ENCODE measurements around the gene PSMB8.

Gene PSMB8

GRCh38 chr6:32855467-32856174 is 11.8 kb upstream of the PSMB8 start:
- FAIRE-seq: no peak

DNA sequence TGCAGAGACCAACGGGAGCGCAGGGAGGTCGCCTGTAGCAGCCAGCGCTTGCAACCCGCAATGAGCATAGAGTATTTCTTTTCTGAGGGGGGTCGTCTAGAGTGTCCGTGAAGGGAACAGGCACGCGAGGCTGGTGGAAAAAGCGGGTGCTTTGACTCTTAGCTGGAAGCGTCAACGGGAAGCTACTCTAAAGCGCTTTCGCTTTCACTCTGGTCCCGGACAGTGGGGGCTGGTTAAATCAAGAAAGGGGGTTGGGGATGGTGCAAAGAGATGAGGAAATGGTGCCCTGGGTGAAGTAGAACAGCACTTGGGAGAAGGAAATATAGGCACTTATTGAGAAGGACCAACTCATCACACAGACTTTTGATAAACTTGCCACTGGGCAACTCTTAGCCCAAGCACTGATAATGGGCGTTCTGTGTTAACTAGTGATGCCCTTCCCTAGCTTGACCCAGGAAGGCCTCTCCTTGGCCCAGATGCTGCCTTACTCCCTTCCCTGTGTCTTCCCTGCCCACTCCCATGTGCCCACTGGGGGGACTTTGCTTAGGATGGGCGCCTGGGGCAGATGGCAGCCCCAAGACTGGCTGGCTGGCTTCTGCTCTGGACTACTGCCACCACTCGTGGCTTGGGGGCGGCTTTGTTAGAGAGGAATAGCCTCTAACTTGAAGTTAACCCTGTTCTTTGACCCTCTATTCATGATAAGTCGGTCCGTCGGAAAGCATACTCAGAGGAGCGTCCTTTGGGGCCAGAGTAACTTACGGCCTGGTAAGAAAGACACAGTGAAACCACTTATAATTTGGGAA is 10.7 kb upstream of the PSMB8 start:
- FAIRE-seq: no peak

DNA sequence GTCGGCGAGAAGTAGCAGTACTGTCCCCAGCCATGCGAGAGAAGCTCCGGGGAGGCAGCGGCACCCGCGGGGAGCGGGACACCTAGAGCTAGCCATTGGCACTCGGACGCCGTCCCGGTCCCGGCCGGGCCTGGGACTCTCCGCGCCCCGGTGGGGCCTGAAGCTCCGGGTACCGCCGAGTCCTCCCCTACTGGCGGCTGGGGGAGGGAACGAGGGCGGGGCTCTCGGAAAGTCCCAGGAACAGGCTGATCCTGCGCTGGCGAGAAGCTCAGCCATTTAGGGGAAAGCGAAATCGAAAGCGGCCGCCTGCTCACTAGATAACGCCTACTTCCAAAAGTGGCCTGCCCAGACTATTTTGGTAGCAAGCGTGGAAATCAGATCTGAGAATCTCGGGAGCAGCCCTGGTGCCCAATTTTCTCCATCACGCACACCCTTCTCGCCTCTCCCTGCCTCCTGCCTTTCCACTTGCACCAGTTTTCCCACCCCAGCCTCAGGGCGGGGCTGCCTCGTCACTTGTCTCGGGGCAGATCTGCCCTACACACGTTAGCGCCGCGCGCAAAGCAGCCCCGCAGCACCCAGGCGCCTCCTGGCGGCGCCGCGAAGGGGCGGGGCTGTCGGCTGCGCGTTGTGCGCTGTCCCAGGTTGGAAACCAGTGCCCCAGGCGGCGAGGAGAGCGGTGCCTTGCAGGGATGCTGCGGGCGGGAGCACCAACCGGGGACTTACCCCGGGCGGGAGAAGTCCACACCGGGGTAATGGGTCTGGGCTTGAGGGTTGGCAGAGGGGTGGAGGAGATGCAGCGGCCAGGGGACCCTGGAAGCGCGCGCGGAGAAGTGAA is 9.9 kb upstream of the PSMB8 start, which contains the start of the genes PSMB9 and TAP1:
PSMB9 (plus strand) TSS at position 652 of the 835 bp plus-strand sequence; CDS start at position 690, 38 bp downstream.
TAP1 (minus strand) TSS at position 164 of the 835 bp plus-strand sequence; CDS start at position 96, 68 bp downstream.
- no peak for FAIRE-seq

- FAIRE-seq: no peak
Measured at GRCh38 chr6:32852844-32853540, 9.1 kb upstream of the PSMB8 start.

- FAIRE-seq: no peak
Measured at GRCh38 chr6:32852018-32852843, 8.4 kb upstream of the PSMB8 start.

DNA sequence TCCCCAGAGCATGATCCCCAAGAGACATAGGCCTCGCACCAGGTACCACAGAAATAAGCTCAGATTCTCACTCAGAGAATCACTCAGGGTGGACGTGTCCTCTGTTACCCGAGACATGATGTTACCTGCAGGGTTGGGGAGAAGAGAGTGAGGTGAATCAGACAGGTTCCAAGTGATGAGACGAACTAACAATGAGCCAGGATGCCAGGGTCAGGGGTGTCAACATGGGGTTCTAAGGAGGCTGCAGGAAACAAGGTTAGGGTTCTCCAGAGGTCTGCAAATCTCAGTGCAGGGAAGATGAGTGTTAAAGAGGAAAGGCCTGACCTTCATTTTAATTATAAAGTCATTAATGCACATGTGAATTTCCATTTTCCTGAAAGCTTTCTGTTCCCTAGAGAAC is 7.2 kb upstream of the PSMB8 start:
- FAIRE-seq: no peak

DNA sequence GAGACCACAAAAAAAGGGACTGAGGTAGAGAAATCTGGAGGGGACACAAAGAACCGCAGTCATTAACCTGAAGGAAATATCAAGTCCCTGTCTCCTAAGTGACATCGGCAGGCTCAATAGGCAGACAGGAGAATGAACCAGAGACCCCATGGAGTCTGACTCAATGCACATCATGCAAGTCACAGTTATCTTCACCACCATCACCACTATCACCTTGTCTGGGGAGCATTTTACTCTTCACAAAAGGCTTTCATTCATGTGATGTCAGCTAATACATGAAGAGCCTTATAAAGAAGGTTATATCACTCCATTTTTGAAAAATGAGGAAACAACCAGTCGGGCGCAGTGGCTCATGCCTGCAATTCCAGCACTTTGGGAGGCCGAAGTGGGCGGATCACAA is 5.3 kb upstream of the PSMB8 start:
- no peak for FAIRE-seq

GRCh38 chr6:32847795-32848194 is 3.9 kb upstream of the PSMB8 start:
- no peak for FAIRE-seq

- no peak for FAIRE-seq
Measured at GRCh38 chr6:32847004-32847403, 3.2 kb upstream of the PSMB8 start.

- no peak for FAIRE-seq
Measured at GRCh38 chr6:32845384-32845884, 1.6 kb upstream of the PSMB8 start.

DNA sequence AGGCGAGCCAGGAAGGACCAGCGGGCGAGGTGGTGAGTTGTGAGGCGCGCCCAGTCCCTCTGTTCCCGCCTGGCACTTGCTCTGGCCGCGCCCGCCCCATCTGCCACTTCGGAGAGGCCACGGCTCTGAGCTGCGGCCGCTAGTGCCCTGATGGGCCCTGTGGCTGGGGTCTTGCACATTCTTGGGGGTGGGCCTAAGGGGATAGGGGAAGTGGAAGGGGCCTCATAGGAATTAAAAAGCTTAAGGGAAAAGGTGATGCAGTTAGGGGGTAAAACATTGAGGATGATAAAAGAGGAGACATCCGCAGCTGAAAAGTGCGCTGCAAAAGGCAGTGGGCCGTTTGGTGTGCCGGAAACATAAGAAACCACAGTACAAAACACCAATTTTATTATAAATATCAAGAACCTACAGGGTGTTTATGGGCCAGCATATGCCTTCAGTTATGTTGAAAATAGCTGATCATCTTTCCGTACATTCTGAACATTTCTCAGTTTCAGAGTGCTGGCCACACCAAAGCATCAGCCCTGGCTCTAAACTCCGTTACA is 1.1 kb upstream of the PSMB8 start:
- no peak for FAIRE-seq

DNA sequence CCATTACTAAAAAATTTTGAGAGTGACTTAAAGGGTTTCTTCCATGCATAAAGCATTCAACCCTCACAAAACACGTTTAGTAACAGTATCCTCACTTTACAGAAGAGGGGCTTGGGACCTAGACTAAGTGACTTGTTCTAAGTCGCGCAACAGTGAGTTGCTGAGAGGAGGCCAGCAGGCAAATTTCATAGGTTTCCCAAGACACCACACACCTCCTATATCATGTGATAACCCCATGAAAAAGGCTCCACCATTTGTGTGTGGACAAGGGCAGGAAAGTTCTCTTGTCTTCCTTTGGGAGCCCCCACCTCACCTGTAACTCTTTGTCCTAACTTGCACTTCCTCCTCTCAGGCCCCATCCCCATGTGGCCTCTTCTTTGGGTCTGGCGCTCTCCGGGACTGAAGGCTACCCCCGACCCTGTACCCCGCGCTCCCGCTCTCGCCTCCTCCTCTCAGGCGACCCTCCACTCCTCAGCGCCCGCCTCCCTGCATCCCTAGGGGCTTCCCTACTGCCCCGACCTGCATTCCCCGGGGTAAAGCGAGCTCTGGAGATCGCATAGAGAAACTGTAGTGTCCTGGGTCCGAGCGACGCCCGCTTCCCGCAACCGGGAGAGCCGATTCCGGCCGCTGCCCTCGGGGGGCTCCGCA is 392 bp downstream of the PSMB8 start:
- no peak for FAIRE-seq

- FAIRE-seq: no peak
Measured at GRCh38 chr6:32842690-32843089, 1.2 kb downstream of the PSMB8 start.

DNA sequence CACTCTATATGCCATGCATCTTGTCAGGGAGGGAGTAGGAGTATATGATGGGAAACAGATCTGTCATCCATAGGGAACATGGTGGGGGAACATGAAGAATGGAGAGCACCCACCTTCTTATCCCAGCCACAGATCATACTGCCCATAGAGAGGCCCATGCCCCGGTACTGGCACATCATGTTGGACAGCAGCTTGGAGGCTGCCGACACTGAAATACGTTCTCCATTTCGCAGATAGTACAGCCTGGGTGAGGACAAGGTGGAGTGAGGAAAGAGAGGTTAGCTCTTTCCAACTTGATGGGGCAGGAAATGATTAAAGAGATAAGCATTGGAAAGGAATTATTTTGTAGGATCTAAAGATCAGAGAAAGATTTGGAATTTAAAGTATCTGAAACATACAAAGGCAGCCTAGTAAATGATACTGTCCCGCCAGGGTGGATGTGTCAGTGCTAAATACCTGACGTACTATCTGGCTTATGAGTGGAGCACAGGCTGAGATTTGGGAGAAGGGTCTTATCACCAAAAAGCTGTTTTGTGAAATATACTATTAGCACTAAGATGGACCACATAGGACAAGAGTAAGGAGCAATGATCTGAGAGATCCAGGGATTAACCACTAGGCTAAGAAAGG is 1.7 kb downstream of the PSMB8 start:
- no peak for FAIRE-seq

- FAIRE-seq: no peak
Measured at GRCh38 chr6:32840604-32841246, 3.1 kb downstream of the PSMB8 start.

GRCh38 chr6:32839356-32839755 is 4.5 kb downstream of the PSMB8 start:
- FAIRE-seq: no peak

- peak; percentile 44 for FAIRE-seq
Measured at GRCh38 chr6:32838114-32838958, 5.5 kb downstream of the PSMB8 start, which contains the start of gene TAP2. TAP2 (minus strand) TSS chr6:32838739; CDS start chr6:32838233, 506 bp downstream.

DNA sequence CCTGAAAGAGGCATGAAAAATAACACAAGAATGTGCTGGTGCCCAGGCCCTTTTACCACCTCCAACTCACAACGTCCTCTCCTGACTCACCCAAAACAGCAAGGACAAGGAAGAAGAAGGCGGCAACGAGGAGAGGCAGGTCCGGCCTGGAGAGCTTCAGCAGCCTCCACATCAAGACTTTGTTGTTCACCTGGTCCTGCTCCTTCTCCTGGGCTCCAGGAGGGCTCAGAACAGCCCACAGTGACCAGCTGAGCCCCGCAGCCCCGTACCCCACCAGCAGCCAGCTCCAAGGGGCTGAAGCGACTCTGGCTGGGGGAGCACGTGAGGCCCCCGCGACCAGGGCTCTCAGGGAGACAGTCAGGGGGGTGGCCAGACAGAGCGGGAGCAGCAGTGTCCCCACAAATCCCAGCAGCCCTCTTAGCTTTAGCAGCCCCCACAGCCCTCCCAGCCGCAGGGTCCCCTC is 6.2 kb downstream of the PSMB8 start:
- FAIRE-seq: no peak
